Adipocyte (in vitro differentiated cells): ENCODE data around the gene SETD2.

Experiments used
- DNase-seq: peaks from one replicate; pipeline ENCODE4 v3.0.0-alpha.2; 2015; ENCODE audit warnings: low read depth
- H3K27me3 ChIP-seq: replicated peaks from 2 replicates; pipeline ENCODE4 v1.7.0; 2013; ENCODE audit warnings: mild to moderate bottlenecking, low read length, moderate library complexity; ENCODE audit not compliant: control insufficient read depth, insufficient read depth
- H3K36me3 ChIP-seq: 2 replicates; pipeline ENCODE4 v1.7.0; 2013; ENCODE audit warnings: low read length, mild to moderate bottlenecking, moderate library complexity; ENCODE audit not compliant: control insufficient read depth, insufficient read depth, severe bottlenecking
- H3K4me1 ChIP-seq: 2 replicates; pipeline ENCODE4 v1.7.0; 2013; ENCODE audit warnings: mild to moderate bottlenecking, low read length, moderate library complexity; ENCODE audit not compliant: control insufficient read depth, insufficient read depth
- H3K4me3 ChIP-seq: 2 replicates; pipeline ENCODE4 v1.7.0; 2013; ENCODE audit warnings: mild to moderate bottlenecking, low read length, moderate library complexity
- H3K9ac ChIP-seq: 2 replicates; pipeline ENCODE4 v1.7.0; 2013; ENCODE audit warnings: mild to moderate bottlenecking, low read length, moderate library complexity
- H3K9me3 ChIP-seq: 2 replicates; pipeline ENCODE4 v1.7.0; 2013; ENCODE audit warnings: mild to moderate bottlenecking, low read length, moderate library complexity; ENCODE audit not compliant: control insufficient read depth

Gene SETD2

GRCh38 chr3:46993986-46994385 is 169.9 kb downstream of the SETD2 start:
- no peaks in the 10 kb centered on the region for H3K9me3 ChIP-seq
- H3K36me3 ChIP-seq, result no peaks in the 10 kb centered on the region
- DNase-seq, result no peak
- H3K27me3 ChIP-seq, result no peaks in the 10 kb centered on the region
- no peak overlapping the region for H3K9ac ChIP-seq
- no peak overlapping the region for H3K4me3 ChIP-seq
- H3K4me1 ChIP-seq, result no peaks in the 10 kb centered on the region

- Histone ChIP-seq H3K9ac (no peak overlapping the region), H3K27me3 (no peaks in the 10 kb centered on the region), H3K4me1 (no peaks in the 10 kb centered on the region), H3K36me3 (no peaks in the 10 kb centered on the region), H3K9me3 (no peaks in the 10 kb centered on the region), H3K4me3 (no peak overlapping the region)
- no peak for DNase-seq
Measured at GRCh38 chr3:46993292-46993691, 170.6 kb downstream of the SETD2 start.

GRCh38 chr3:46992231-46992630 is 171.7 kb downstream of the SETD2 start:
- no peaks in the 10 kb centered on the region for H3K4me1 ChIP-seq
- no peaks in the 10 kb centered on the region for H3K36me3 ChIP-seq
- H3K9ac ChIP-seq, result no peak overlapping the region

GRCh38 chr3:46991406-46992165 is 172.3 kb downstream of the SETD2 start:
- H3K4me1 ChIP-seq, result no peaks in the 10 kb centered on the region

More at GRCh38 chr3:46992231-46992630, 171.7 kb downstream of the SETD2 start:
- Histone ChIP-seq H3K4me3 (no peak overlapping the region), H3K27me3 (no peaks in the 10 kb centered on the region), H3K9me3 (no peaks in the 10 kb centered on the region)
- DNase-seq, result no peak

GRCh38 chr3:46990573-46991374 is 173.1 kb downstream of the SETD2 start:
- Histone ChIP-seq H3K4me3 (no peak overlapping the region), H3K9me3 (no peaks in the 10 kb centered on the region), H3K4me1 (no peaks in the 10 kb centered on the region), H3K36me3 (no peaks in the 10 kb centered on the region), H3K27me3 (no peaks in the 10 kb centered on the region), H3K9ac (no peak overlapping the region)
- DNase-seq, result no peak

More at GRCh38 chr3:46991406-46992165, 172.3 kb downstream of the SETD2 start:
- no peak overlapping the region for H3K9ac ChIP-seq
- H3K27me3 ChIP-seq, result no peaks in the 10 kb centered on the region
- H3K9me3 ChIP-seq, result no peaks in the 10 kb centered on the region
- no peaks in the 10 kb centered on the region for H3K36me3 ChIP-seq
- DNase-seq, result no peak
- H3K4me3 ChIP-seq, result no peak overlapping the region

- DNase-seq, result no peak
- Histone ChIP-seq H3K36me3 (no peaks in the 10 kb centered on the region), H3K9ac (no peak overlapping the region), H3K27me3 (no peaks in the 10 kb centered on the region), H3K9me3 (no peaks in the 10 kb centered on the region), H3K4me3 (no peak overlapping the region), H3K4me1 (no peaks in the 10 kb centered on the region)
Measured at GRCh38 chr3:46989146-46989810, 174.6 kb downstream of the SETD2 start.

- Histone ChIP-seq H3K36me3 (no peaks in the 10 kb centered on the region), H3K27me3 (no peaks in the 10 kb centered on the region), H3K4me1 (no peaks in the 10 kb centered on the region), H3K4me3 (no peak overlapping the region), H3K9me3 (no peaks in the 10 kb centered on the region), H3K9ac (no peak overlapping the region)
- no peak for DNase-seq
Measured at GRCh38 chr3:46988616-46989015, 175.3 kb downstream of the SETD2 start.

GRCh38 chr3:46987743-46988401 is 176.0 kb downstream of the SETD2 start:
- no peak for DNase-seq
- H3K9me3 ChIP-seq, result no peaks in the 10 kb centered on the region
- H3K4me1 ChIP-seq, result no peaks in the 10 kb centered on the region
- H3K4me3 ChIP-seq, result no peak overlapping the region
- no peaks in the 10 kb centered on the region for H3K27me3 ChIP-seq
- no peak overlapping the region for H3K9ac ChIP-seq
- no peaks in the 10 kb centered on the region for H3K36me3 ChIP-seq

GRCh38 chr3:46987319-46987742 is 176.6 kb downstream of the SETD2 start:
- DNase-seq, result no peak
- Histone ChIP-seq H3K9me3 (no peaks in the 10 kb centered on the region), H3K27me3 (no peaks in the 10 kb centered on the region), H3K36me3 (no peaks in the 10 kb centered on the region), H3K4me3 (no peak overlapping the region), H3K9ac (no peak overlapping the region), H3K4me1 (no peaks in the 10 kb centered on the region)

GRCh38 chr3:46986782-46987310 is 177.1 kb downstream of the SETD2 start:
- no peak for DNase-seq
- H3K27me3 ChIP-seq, result no peaks in the 10 kb centered on the region
- no peak overlapping the region for H3K4me3 ChIP-seq
- no peaks in the 10 kb centered on the region for H3K36me3 ChIP-seq
- no peaks in the 10 kb centered on the region for H3K9me3 ChIP-seq
- H3K9ac ChIP-seq, result no peak overlapping the region
- no peaks in the 10 kb centered on the region for H3K4me1 ChIP-seq
